Fibroblast of the aortic adventitia (primary cell): ENCODE measurements around the gene MCHR2. TPM values are rescaled to one million over a fixed set of nuclear protein-coding genes. Genes with fewer than 3 reads are reported as not detected.

Experiments
- DNase-seq: peaks from one replicate; pipeline ENCODE4 v3.0.0-alpha.2; 2010; ENCODE audit warnings: low read depth
- H3K4me3 ChIP-seq: 2 replicates; pipeline ENCODE4 v1.5.1; 2011; ENCODE audit warnings: low read depth, mild to moderate bottlenecking, control low read depth, low read length, moderate library complexity
- CTCF ChIP-seq: IDR thresholded peaks from 2 replicates; pipeline ENCODE4 v1.5.1; 2011; ENCODE audit warnings: mild to moderate bottlenecking, low read length, control low read depth, inconsistent platforms; ENCODE audit not compliant: insufficient read depth
- total RNA-seq: library from RNA; depleted of rRNA; stranded (reverse); fragments of >200 nt; gene quantifications from 2 replicates; pipeline ENCODE4 v1.2.3, GENCODE V29; 2012; ENCODE audit warnings: low replicate concordance

Gene MCHR2
- total RNA-seq, 1 donor: not detected

DNA sequence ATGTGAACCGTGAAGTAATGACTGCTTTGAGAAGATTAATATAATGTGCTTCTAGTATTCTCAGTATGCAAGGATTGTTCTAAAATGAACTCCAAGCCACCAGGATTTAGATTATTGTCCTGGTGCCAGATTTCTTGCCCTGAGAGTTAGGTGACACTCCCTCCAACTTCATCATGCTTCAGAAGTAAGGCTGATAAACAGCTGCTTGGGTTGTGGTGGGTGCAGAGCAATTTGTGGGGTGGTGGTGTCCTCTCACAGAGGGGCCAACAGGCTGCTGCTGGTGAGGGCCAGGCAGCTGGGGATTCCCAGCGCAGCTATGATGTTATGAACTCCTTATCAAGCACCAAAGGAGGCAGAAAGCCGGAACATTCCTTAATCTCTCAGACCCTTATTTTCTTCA is 114.6 kb downstream of the MCHR2 start:
- no peak for TF ChIP-seq CTCF
- no peak for DNase-seq

DNA sequence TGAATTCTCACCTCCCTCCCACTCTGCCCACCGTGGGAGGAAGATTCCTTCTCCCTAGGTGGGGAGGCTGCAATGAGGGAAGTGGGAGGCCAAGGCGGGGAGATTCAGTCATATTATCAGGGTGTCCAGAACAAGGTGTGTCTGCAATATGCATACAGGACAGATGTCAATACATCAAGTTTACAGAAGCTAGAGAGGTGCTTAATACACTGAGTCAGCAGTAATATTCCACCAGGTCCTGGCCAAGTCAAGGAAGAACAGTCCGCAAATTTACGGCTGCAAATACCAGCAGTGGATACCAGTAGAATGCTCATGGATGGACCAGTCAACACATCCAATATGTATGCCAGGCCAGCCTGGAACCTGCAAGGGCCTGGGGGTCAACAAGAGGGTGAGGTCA is 119.0 kb downstream of the MCHR2 start:
- no peak for DNase-seq
- no peak for TF ChIP-seq CTCF

More for the DNA sequence above, 114.6 kb downstream of the MCHR2 start:
- no peak overlapping the region for H3K4me3 ChIP-seq

DNA sequence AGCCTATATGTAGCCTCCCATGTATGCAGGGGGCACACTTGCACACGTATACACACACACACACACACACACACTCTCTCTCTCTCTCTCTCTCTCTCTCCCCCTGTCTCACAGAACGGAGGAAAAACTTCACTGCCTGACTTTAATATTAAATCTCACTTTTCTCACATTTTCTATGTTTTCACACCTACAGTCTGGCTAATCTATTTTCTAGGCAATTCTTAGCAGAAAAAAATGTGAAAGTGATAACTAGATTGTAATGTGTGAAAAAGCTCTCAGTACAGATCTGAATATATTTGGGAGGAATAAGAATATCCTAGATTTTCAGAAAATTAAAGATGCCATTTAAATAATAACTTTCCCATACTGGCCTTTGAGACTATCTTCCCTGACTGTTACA is 120.9 kb downstream of the MCHR2 start:
- no peak overlapping the region for H3K4me3 ChIP-seq
- no peak for DNase-seq
- no peak for TF ChIP-seq CTCF

More for the DNA sequence above, 119.0 kb downstream of the MCHR2 start:
- H3K4me3 ChIP-seq: no peak overlapping the region

- DNase-seq: no peak
- no peak overlapping the region for H3K4me3 ChIP-seq
- no peak for TF ChIP-seq CTCF
These were observed 122.4 kb downstream of the MCHR2 start for GRCh38 chr6:99871641-99872040.
